NOMO-1 treated with dmso at 0.1 percent for 144 hours (cell line): ENCODE data around the gene SMAD7.

Experiments used
- DNase-seq: peaks from one replicate; lab custom pipeline; 2025; ENCODE audit not compliant: unreplicated experiment; lab: John Stamatoyannopoulos, UW

The SMAD7 gene, protein sequence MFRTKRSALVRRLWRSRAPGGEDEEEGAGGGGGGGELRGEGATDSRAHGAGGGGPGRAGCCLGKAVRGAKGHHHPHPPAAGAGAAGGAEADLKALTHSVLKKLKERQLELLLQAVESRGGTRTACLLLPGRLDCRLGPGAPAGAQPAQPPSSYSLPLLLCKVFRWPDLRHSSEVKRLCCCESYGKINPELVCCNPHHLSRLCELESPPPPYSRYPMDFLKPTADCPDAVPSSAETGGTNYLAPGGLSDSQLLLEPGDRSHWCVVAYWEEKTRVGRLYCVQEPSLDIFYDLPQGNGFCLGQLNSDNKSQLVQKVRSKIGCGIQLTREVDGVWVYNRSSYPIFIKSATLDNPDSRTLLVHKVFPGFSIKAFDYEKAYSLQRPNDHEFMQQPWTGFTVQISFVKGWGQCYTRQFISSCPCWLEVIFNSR

DNA sequence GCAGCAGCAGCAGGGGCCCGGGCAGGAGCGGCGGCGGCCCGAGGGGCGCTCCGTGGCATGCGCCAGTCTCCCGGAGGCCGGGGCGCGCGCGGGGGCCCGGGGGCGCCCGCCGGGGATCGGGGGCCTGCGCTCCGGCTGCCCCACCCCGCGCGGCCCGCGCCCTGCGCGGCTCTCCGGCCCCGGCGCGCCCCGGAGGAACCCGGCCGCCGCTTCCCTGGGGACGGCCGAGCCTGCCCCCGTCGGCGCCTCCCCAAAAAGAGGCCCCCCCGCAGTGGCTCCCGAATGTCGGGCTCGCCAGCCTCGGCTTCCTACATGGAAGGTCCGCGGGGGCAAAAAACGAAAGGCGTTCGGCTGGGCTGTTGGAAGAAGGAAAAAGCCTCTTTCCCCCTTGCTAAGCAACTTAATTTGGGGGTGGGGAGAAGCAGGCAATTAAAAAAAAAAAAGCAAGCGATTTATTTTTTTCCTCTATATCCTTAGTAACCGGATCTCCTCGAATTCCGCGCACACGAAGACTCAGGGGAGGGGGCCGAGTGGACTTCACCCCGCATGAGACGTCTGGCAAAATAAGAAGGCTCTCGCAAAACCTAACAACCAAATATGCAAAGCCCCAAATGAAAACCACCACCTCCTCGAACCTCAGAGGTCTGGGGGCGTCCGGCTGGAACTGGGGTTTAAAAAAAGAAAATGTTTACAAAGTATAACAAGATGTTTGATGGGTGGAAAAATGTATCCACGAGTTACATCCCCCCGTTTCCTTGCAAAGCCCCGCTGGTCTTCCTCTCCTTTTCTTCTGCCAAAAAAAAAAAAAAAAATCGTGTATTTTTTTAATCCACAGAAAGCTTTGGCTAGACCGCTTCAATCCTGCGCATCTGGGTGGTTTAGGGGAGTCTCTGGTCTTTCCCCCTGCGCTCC, at the start of gene SMAD7:
Gene SMAD7, minus strand, starts transcription at position 430 of the 912 bp plus-strand sequence. CDS start 541 bp downstream, outside the sequence.
- no peak for DNase-seq

DNA sequence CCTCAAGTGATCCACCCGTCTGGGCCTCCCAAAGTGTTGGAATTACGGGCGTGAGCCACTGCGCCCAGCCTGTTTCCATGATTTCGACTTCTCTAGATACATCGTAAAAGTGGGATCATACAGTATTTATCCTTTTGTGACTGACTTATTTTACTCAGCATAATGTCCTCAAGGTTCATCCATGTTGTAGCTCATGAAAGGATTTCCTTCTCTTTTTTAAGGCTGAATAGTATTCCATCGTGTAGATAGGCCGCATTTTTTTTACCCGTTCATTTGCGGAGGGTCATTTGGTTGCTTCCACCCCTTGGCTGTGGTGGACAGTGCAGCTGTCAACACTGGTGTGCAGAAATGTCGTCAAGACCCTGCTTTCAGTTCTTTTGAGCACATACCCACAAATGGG, 48.8 kb upstream of the SMAD7 start:
- DNase-seq: no peak

DNA sequence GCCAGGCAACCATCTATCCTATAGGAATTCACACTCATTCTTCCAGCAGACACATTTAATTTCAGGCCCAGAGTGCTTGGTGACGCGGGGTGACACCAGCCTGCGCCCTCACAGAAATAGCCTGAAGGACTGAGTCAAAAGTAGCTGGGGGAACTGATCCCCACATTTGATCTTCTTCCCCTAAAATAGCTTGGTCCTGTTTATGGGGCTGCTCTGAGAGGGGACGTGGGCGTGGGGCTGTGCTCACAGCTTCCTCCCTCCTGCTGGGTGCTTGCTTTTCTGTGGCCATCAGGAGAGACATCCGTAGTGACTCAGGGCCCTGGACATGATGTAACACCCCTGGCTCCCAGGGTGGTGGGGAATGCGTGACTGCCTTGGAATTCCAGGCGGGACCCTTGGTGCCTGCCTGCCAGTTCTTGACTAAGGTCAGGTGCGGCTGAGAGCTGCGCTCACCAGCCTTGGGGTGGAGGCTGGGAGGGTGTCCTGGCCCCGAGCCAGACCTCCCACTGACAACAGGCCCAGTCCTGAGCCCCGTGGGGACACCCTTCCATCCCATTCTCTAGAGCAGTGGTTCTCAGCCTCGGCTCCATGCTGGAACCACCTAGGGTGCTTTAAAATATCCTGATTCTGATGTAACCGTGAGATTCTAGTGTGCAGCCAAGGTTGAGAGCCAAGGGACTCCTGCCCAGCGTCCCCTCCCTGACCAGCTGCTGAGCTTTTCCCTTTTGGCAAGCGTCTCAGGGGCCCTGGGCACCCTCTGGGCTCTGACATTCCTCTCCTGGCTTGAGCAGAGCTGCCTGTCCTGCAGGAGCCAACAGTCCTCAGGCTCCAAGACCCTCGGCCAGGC, 47.4 kb upstream of the SMAD7 start:
- no peak for DNase-seq

DNA sequence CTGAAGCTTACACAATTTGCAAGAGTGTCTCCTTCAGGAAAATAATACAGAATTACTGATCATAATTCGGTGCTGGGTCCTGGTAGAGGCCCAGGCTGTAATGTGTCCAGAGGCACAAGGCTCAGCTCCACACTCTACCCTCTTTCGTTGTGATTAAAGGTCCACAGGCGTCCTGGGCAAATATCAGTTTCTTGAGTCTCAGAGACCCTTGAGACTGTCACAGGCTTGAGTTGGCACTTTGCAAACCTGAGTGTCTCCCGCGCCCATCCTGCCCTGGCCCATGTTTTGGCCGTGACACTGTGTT, 46.9 kb upstream of the SMAD7 start:
- no peak for DNase-seq

DNA sequence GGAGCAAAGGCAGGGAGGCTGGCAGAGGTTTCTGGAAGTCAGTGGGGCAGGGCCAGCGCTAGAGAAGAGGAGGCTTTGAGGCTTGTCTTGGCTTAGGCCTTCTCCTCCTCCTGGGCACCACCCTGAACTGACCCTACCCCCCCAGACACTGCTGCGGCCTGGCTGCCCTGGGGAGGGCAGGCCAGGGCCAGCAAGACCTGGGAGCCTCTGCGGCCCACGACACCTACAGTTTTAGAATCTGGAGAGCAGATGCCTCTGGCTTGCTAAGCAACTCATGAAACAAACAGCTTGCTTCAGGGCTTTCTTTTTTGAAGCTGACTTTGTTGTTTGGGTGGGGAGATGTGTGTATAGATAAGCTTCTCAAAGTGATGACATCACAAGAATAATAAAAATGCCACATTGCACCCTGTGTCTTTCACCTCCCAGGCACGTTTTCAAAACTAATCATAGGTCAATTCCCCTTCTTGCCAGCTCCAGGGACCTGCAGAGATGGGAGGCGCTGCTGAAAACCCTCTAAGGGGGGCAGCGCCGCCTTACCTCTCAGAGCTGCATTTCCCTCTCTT, 46.2 kb upstream of the SMAD7 start:
- no peak for DNase-seq

DNA sequence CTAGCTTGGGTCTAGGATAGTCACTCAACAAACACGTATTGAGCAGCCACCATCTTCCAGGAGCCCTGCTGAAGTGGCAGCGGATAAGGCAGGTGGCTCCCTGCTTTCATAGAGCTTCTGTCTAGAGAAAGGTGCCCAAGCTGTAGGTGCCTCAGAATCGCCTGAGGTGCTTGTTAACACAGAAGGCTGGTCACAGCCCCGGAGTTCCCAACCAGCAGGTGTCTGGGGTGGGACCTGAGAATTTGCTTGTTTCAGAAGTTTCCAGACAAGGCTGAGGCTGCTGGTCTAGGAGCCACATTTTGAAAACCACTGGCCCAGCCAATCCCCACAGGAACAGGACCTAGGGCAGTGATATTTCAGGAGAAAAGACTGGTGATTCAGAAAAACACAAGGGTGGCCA, 45.3 kb upstream of the SMAD7 start:
- DNase-seq: no peak

DNA sequence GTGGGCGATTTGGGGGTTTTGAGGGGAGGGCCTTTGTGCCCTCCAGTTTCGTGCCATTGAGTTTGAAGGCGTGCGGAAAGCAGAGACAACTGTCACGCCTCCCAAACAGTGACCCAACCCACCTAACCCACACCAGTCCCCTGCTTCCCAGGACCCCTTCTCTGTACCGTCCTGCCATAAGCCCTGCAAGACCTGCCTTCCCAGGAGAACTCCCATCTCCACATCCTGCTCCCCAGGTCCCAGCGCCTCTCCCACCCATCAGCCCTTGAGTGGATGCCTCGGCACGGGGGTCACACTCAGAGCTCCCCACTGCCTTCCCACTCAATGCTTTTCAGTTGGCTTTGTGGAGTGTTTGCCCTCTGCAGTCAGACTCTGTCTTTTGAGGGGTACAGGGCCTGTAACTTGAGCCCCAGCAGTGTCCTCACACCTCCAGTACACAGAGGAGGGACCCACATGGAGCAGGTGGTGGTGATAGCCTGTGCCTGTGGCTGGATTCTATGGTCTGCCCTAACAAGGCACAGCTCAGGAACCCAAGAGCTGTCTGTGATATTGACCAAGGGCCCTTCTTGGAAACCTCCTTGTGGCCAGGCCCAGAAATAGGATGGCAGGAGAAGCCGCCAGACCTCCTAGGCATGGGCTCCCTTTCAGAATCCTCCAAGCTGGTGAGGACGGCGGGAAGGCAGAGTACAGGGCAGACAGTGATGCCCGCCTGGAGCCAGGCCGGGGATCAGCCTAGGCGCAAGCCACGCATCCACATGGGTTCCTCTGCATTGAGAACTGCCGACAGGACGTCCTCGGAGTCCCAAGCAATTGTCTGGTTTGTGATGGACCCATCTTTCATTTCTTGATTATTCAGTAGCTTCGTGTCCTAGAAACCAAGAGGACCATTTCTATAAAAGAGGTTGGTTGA, 44.4 kb upstream of the SMAD7 start:
- no peak for DNase-seq

DNA sequence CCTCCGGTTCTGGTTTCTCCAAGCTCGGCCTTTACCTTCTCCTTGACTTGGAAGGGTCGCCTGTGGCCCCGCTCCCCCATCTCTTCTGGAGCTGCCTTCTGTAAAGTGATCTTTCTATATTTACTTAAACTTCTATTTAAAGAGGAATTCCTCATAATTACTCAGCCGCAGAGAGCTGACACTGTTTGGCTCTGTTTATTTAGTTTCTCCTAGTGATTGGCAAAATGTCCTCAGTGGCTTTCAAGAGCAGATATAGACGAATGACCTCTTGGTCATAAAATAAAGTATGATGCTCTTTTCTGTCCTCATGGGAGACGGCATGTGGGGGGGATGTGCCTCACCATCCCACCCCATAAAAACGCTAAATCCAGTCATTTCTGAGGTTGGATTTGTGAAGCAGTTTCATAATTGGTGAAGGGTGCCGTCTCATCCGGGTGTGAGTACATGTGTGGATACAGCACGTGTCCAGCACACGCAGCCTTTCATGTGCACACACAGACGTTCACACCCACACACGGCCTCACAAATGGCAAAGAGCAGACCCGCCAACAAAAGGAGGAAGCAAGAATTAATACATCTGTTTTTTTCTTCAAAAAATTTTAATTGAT, 43.4 kb upstream of the SMAD7 start:
- DNase-seq: no peak

DNA sequence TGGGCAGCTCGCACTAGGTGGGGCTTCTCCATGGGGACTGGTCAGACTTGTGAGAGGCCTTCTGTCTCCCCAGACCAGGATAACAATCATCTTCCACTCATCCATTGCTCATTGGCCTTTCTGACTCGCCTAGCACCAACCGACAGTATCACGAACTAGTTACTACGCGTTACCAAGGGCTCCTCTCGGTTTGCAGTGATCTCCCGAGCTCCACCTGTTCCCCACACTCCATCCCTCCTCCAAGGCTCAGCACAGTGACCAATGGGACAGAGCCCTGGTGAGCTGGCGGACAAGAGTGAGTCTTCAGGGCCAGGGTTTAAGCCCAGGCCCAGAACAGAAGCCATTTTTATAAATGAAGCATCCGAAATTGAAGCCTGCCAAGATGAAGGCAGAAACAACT, 42.8 kb upstream of the SMAD7 start:
- DNase-seq: no peak

DNA sequence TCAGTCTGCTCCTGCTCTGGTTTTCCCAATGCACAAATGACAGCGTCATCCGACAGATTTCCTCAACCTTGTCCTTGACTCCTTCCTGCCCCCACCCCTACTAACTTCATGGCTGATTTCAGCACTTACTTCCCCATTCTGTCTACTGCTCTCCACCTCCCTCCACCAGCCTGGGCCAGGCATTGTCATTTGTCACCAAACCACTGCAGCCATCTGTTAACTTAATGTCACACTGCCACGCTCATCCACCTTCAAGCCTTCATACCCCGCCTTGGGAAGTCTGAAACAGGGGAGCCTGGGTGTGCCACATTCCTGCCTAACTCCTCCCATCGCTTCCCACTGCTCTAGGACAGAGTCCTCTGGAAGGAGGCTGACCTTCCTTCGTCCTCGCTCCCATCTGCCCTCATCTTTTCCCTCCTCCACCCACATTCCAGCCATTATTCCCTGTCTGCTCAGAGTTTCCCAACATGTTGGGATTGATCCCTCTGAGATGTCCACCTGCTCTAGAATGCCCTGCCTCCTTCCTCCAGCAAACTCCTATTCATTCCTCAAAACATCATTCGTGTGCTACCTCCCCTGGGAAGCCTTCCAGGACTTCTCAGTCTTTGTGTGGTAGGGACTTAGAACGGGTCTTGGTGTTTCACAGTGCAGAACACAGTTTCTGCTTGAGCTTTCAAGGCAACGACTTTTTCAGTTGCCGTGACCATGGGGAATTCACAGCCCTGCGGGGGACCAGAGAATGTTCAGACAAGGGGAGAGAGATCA, 42.2 kb upstream of the SMAD7 start:
- peak; percentile 87 for DNase-seq

DNA sequence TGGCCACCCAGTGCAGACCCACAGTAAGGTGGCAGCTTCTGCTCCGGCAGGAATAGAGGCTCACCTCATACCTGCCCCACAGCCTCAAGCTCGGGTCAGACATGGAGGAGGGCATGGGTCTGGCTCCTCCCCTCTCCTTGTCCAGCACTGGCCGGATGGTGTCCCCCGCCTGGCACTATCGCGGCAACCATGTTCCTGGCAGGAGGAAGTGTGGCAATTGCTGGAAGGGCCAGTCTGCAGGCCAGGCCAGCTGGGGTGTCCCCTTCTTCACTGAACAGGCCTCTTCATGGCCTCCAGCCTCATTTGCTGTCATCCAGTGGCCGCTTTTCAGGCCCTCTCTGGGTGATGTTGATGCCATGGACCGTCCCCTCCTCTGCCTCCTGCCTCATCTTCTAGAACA, 41.4 kb upstream of the SMAD7 start:
- no peak for DNase-seq

DNA sequence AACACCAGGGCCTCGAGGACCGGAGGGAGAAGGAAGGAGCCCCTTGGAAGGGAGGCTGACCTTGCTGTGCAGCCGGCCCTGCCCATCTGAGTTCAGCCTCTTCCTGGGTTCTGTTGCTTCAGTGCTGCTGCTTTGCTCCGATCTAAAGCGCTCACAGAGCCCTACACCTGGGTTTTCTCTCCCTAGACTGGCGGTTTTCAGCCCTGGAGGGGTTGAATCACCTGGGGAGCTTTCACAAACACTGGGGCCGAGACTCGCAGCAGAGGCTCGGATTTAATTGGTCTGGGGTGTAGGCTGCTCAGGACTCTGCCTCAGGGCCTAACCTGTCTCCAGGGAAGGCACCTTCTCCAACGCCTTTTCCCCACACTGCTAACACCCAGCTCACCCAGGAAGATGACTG, 40.9 kb upstream of the SMAD7 start:
- no peak for DNase-seq

DNA sequence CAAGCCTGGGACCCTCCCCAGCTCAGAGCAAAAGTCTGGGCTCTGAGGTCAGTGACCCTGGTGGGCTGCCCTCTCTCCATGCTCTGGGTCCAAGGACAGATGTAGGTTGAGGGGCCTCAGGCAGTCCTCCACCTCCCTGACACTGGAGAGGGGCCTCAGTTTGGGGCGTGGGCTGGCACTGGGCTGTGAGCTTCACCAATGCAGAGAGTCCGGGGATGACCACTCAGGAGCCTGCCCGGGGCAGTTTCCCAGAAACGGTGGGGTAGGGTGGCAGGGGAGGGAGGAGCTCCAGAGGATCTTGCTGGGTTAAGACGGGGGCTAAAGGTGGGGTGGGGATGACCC, 40.5 kb upstream of the SMAD7 start:
- DNase-seq: no peak

DNA sequence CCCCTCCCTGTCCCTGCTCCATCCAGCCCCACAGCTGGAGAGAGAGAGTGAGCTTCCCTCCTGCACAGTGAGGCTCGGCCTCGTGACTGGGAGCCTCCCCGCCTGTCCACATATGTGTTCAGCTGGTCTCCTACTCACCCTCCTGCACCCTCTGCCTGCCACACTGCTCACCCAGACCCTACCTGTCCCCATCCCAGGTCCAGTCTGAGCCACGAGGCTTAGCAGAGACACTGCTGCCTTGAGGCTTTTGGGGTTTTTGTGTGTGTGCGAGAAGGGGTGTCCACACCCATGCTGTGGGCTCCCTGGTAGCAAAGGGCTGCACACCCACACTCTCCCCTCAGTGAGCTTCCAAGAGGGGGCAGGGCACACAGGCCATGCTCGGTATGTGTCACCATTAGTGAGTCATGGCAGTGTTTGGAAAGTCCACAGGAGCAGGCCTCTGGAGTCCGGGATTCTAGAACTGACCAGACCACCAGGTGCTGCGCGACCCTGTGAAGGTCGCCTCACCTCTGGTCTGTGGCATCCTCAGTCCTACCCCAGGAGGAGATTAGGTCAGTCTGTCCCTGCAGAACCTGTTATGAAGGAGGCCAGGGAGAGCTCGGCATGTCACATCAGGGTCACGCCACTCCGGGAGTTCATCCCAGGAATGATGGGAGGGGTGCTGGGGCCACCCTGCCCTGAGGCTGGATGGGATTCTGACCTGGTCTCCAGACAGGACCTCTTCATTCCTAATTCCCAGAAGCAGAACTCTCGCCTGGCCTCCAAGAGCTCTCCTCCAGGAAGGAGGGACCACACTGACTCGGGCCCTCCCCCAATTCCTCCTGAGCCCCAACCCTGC, 39.9 kb upstream of the SMAD7 start:
- DNase-seq: no peak

DNA sequence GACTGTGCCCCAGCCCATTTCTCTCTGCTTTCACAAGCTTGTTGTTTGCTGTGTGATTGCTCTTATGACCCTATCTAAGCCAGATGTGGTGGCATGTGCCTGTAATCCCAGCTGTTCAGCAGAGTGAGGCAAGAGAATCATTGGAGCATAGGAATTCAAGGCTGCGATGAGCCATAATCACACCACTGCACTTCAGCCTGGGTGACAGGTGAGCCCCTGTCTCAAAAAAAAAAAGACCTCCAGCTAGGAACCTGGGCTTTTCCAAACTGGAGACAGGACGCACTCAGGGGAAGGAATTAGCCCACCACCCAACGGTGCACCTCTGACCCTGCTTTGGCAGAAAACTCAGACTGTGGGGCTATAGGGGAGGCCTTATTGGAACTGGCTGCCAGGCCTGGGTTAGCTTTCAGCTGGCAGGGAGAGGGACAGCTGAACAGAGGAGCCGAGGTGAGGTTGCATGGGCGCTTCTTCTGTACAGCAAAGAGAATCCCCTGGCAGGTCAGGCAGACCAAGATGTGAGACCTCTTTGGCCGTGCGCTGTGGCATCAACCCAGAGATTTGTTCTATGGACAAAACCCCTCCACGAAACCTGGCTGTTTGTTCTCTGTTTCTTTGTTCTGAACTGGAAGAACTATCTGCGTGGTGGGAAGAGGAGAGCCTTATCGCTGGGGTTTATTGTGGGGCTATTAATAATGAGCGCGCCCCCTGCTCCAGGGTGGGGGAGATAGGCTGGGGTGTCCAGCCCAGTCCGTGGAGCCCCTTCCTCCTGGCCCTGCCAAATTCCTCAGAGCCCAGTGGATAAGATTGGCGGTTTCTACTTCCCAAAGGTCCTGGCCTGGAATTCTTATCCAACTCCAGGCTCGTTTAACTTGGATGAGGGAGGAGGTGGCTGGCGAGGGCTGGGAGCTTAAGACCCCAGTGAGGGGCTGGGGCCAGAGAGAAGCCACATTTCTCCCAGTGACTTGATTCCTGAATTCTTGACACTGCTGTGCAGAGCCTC, 38.8 kb upstream of the SMAD7 start:
- DNase-seq: no peak

DNA sequence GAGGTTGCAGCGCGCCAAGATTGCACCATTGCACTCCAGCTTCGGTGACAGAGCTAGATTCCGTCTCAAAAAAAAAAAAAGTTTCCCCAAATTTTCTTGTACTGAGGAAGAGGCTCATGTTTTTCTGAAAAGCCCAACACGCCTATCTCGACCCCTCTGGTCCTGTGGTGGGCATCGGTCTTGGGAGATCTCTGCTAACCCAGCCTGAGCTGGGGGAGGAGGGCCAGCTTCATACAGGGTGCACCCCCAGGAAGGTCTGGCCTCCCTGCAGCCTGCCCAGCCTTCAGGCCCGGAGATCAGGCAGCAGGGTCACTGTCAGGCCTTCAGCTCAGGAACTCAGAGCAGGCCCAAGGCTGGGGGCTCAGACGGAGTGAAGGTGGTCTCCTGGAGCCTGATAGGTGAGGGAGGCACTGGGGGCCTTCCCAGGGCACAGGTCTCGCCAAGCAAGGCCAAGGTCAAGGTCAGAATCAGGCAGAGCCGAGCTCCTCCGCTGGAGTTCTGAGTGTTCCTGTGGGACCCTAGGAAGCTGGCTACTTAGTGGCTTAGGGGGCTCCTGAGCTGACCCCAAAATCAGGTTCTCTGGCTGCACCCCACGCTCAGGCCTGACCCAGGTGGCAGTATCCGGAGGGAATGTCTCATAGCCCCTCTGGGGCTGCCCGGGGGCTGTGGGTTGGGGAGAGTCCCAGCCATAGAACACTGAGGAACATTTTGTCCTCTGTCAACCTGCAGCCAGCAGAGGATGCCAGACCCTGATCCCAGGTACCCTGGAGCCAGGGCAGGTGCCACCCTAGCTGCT, 37.9 kb upstream of the SMAD7 start:
- DNase-seq: no peak
